B cell (primary cell): ENCODE data around the gene ANKDD1B. TPM values are rescaled to one million over a fixed set of nuclear protein-coding genes. Genes with fewer than 3 reads are reported as not detected.

Source experiments
- ATAC-seq: fragments of 200-7000 bp; cut with Tn5 transposase; one replicate; pipeline ENCODE4 v1.10.0; 2021; ENCODE audit warnings: low read depth, mild to moderate bottlenecking, moderate number of reproducible peaks, moderate library complexity
- CTCF ChIA-PET: fragments of 350-600 bp; sonication (Branson Sonifier 250); formaldehyde crosslinking; loops from one replicate; lab custom pipeline; 2021; ENCODE audit warnings: antibody characterized with exemption, inconsistent platforms; lab: Charles Lee
- POLR2A ChIA-PET: fragments of 350-600 bp; sonication (Branson Sonifier 250); formaldehyde crosslinking; loops from one replicate; lab custom pipeline; 2021; ENCODE audit warnings: antibody characterized with exemption; lab: Charles Lee
- DNase-seq: peaks from one replicate; pipeline ENCODE4 v3.0.0; 2013
- H2AFZ ChIP-seq: 2 replicates; pipeline ENCODE4 v1.6.1; 2012; ENCODE audit warnings: mild to moderate bottlenecking, low read depth, low read length; ENCODE audit not compliant: insufficient read depth, poor library complexity, severe bottlenecking
- H3K27ac ChIP-seq, 2 donors: 1 replicate in 1 of 2; 2 replicates in 1 of 2; pipeline ENCODE4 v1.5.1; 2012 to 2013; ENCODE audit warnings: low read length in 2 of 2, mild to moderate bottlenecking in 2 of 2, moderate library complexity in 1 of 2
- H3K27me3 ChIP-seq, 4 experiments: fragments of 200-600 bp in 1 of 4; sonication (generic) in 1 of 4; replicated peaks in 1 of 4; 1 replicate in 2 of 4; 2 replicates in 2 of 4; pipeline versions ENCODE4 v1.6.1 to v1.7.0; 2013 to 2016; ENCODE audit warnings: low read length in 3 of 4, mild to moderate bottlenecking in 2 of 4, mixed read lengths in 1 of 4, moderate library complexity in 1 of 4; ENCODE audit not compliant: insufficient read depth in 4 of 4, control insufficient read depth in 3 of 4; ENCODE audit errors: control extremely low read depth in 1 of 4
- H3K36me3 ChIP-seq, 2 experiments: replicated peaks in 1 of 2; 1 replicate in 1 of 2; 2 replicates in 1 of 2; pipeline versions ENCODE4 v1.6.1 to v1.7.1; 2013; ENCODE audit warnings: low read length in 1 of 2; ENCODE audit not compliant: insufficient read depth in 2 of 2, control insufficient read depth in 1 of 2; ENCODE audit errors: control extremely low read depth in 1 of 2, extremely low read depth in 1 of 2
- H3K4me1 ChIP-seq, 2 donors: fragments of 200-600 bp in 1 of 2; sonication (generic) in 1 of 2; 1 replicate in 1 of 2; 2 replicates in 1 of 2; pipeline versions ENCODE4 v1.5.1 to v1.6.1; 2013 to 2017; ENCODE audit warnings: low read length in 2 of 2; ENCODE audit not compliant: control insufficient read depth in 2 of 2, insufficient read depth in 2 of 2
- H3K4me2 ChIP-seq: replicated peaks from 2 replicates; pipeline ENCODE3; 2012; ENCODE audit warnings: mild to moderate bottlenecking, low read depth, low read length; ENCODE audit not compliant: poor library complexity, severe bottlenecking
- H3K4me3 ChIP-seq, 5 experiments: fragments of 200-600 bp in 1 of 5; sonication (generic) in 1 of 5; 1 replicate in 3 of 5; 2 replicates in 2 of 5; pipeline versions ENCODE4 v1.5.1 to v1.7.0; 2011 to 2016; ENCODE audit warnings: low read length in 4 of 5, mild to moderate bottlenecking in 4 of 5, low read depth in 2 of 5, control low read depth in 1 of 5, moderate library complexity in 1 of 5; ENCODE audit not compliant: insufficient read depth in 1 of 5; ENCODE audit errors: control extremely low read depth in 1 of 5, extremely low read depth in 1 of 5
- H3K79me2 ChIP-seq: fragments of 200-600 bp; sonication (generic); one replicate; pipeline ENCODE4 v1.6.0; 2016; ENCODE audit warnings: low read length; ENCODE audit not compliant: control insufficient read depth, insufficient read depth
- H3K9ac ChIP-seq: fragments of 200-600 bp; sonication (generic); 2 replicates; pipeline ENCODE4 v1.6.1; 2017; ENCODE audit warnings: mild to moderate bottlenecking, low read length, moderate library complexity
- H3K9me3 ChIP-seq, 3 donors: one replicate each; pipeline versions ENCODE4 v1.6.1 to v1.7.1; 2013; ENCODE audit warnings: low read length in 2 of 3; ENCODE audit not compliant: control insufficient read depth in 2 of 3, insufficient read depth in 1 of 3; ENCODE audit errors: control extremely low read depth in 1 of 3
- H4K20me1 ChIP-seq: 2 replicates; pipeline ENCODE4 v1.6.0; 2012; ENCODE audit warnings: mild to moderate bottlenecking, low read length; ENCODE audit not compliant: insufficient read depth, control insufficient read depth, poor library complexity, severe bottlenecking
- H3K27ac Mint-ChIP-seq: one replicate; pipeline ENCODE4 v1.8.0; 2021; ENCODE audit warnings: mixed read lengths
- H3K27me3 Mint-ChIP-seq: one replicate; pipeline ENCODE4 v1.8.0; 2021; ENCODE audit warnings: mixed read lengths
- H3K4me1 Mint-ChIP-seq: one replicate; pipeline ENCODE4 v1.8.0; 2021; ENCODE audit warnings: mixed read lengths
- H3K4me3 Mint-ChIP-seq: one replicate; pipeline ENCODE4 v1.8.0; 2021; ENCODE audit warnings: mixed read lengths
- H3K9me3 Mint-ChIP-seq: one replicate; pipeline ENCODE4 v1.8.0; 2022; ENCODE audit warnings: mixed read lengths; ENCODE audit not compliant: insufficient read depth
- CTCF ChIP-seq: fragments of 200-600 bp; IDR thresholded peaks from one replicate; pipeline ENCODE4 v1.8.0; 2022; ENCODE audit warnings: antibody characterized with exemption, mild to moderate bottlenecking
- EZH2 ChIP-seq: IDR thresholded peaks from 2 replicates; pipeline ENCODE4 v1.6.1; 2012; ENCODE audit warnings: borderline replicate concordance, low read depth, mild to moderate bottlenecking, moderate library complexity, low read length; ENCODE audit not compliant: insufficient read depth, poor library complexity, severe bottlenecking
- WGBS: methylation state at CpG from one replicate; pipeline ENCODE4 v1.1.5; 2013; ENCODE audit warnings: missing lambda C conversion rate; ENCODE audit not compliant: insufficient coverage; 5-methylcytosine and 5-hydroxymethylcytosine counted together
- intact Hi-C: fragments of 100-400 bp; cut with micrococcal nuclease; formaldehyde crosslinking; loops from one replicate; pipeline ENCODE4 v1.10.0; 2022
- polyA plus RNA-seq: library from polyadenylated mRNA; depleted of rRNA; stranded (reverse); fragments of >200 nt; gene quantifications from 2 replicates; pipeline ENCODE4 v1.2.3, GENCODE V29; 2012
- total RNA-seq, 2 donors: library from RNA; stranded (reverse); fragments of 120-200 nt in 1 of 2; gene quantifications; 1 replicate in 1 of 2; 2 replicates in 1 of 2; pipeline versions ENCODE4 v1.2.3 to v1.2.4, GENCODE V29; 2013 to 2022

ANKDD1B gene
- total and polyA plus RNA-seq, 2 donors (not counting 1 experiment from before 2014, with no cell fraction given): 0.30 to 1.1 TPM

DNA sequence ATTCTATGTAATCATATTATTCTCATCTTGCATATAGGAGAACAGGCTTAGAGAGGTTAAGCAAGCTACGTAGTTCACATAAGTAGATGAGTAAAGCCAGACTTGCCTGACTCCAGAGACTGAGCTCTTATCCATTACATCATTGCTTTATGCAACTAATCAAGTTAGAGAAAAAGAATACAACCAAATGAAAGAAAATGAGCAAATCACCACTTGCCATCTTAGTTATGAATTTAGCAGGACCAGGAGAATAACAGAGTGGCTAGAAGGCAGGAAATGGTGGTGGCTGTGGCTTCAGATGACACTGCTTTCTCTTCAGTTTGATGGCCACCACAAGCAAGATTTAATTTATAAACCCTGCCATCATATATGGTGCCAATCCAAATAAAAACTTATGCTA lies 79.4 kb downstream of the ANKDD1B start:
- no peak overlapping the region for H2AFZ ChIP-seq
- CTCF ChIA-PET: interaction anchor here (0.6 to 1.2 kb wide), 2 partner anchors 34 to 454 kb away, joined by 3 read pairs; partner anchors contain the start of gene ANKRD31
- no peaks in the 10 kb centered on the region for H3K27me3 ChIP-seq
- H3K4me1 ChIP-seq: no peaks in the 10 kb centered on the region
- H4K20me1 ChIP-seq: no peaks in the 10 kb centered on the region
- no peak overlapping the region for H3K4me3 ChIP-seq
- no CpG with 5 or more reads among the region's 1 CpG for WGBS
- POLR2A ChIA-PET: no interaction called here
- Mint-ChIP-seq H3K4me3 (no peak overlapping the region), H3K27ac (no peak overlapping the region), H3K27me3 (no peaks in the 10 kb centered on the region), H3K9me3 (no peaks in the 10 kb centered on the region), H3K4me1 (no peaks in the 10 kb centered on the region)
- no peak overlapping the region for H3K27ac ChIP-seq
- peaks cover 10 to 62% of the 10 kb centered on the region in 2 experiments for H3K36me3 ChIP-seq
- intact Hi-C loops: no loop called here
- H3K4me2 ChIP-seq: no peak overlapping the region
- DNase-seq (no peak), ATAC-seq (no peak)
- TF ChIP-seq CTCF (no peak), EZH2 (no peak)
- H3K9me3 ChIP-seq: no peaks in the 10 kb centered on the region
- no peaks in the 10 kb centered on the region for H3K79me2 ChIP-seq
- no peak overlapping the region for H3K9ac ChIP-seq

- no peaks in the 10 kb centered on the region for H3K4me1 ChIP-seq
- intact Hi-C loops: no loop called here
- H3K27me3 Mint-ChIP-seq: no peaks in the 10 kb centered on the region
These were observed 83.5 kb downstream of the ANKDD1B start for GRCh38 chr5:75694781-75695180.

More at GRCh38 chr5:75694781-75695180, 83.5 kb downstream of the ANKDD1B start:
- Mint-ChIP-seq H3K4me3 (no peak overlapping the region), H3K27ac (no peak overlapping the region), H3K4me1 (no peaks in the 10 kb centered on the region), H3K9me3 (no peaks in the 10 kb centered on the region)
- Histone ChIP-seq H3K27ac (no peak overlapping the region), H3K4me2 (no peak overlapping the region), H3K27me3 (no peaks in the 10 kb centered on the region), H2AFZ (no peak overlapping the region), H3K9me3 (no peaks in the 10 kb centered on the region), H3K36me3 (peaks cover 7 to 29% of the 10 kb centered on the region in 2 experiments), H3K79me2 (no peaks in the 10 kb centered on the region), H3K4me3 (no peak overlapping the region), H3K9ac (no peak overlapping the region), H4K20me1 (no peaks in the 10 kb centered on the region)
- POLR2A ChIA-PET: no interaction called here
- CTCF ChIA-PET: no interaction called here
- TF ChIP-seq CTCF: no peak
- no CpG with 5 or more reads among the region's 1 CpG for whole genome bisulfite sequencing
- no peak for ATAC-seq
- DNase-seq: no peak
